OCI-LY1 (cell line): ENCODE measurements around the gene SLC38A2.

Experiments
- CTCF ChIP-seq: fragments of 200-600 bp; sonication (generic), shearing (Covaris generic); IDR thresholded peaks from 2 replicates; pipeline ENCODE4 v1.5.1; 2017; ENCODE audit warnings: mild to moderate bottlenecking, antibody characterized with exemption, low read length, moderate library complexity, mixed read lengths
- EZH2 ChIP-seq: fragments of 200-600 bp; sonication (generic), shearing (Covaris generic); IDR thresholded peaks from 2 replicates; pipeline ENCODE4 v1.8.0; 2017; ENCODE audit warnings: borderline replicate concordance, mixed run types, mild to moderate bottlenecking, antibody characterized with exemption, low read length, moderate library complexity, mixed read lengths

GRCh38 chr12:46410495-46410894, 37.9 kb upstream of the SLC38A2 start:
- TF ChIP-seq CTCF (no peak), EZH2 (no peak)
